HEK293 (cell line): ENCODE data around the gene LMO2.

Experiments used
- CTCF ChIA-PET: fragments of 350-600 bp; formaldehyde crosslinking; extraction: SDS; loops from one replicate; lab custom pipeline; 2021; ENCODE audit warnings: antibody characterized with exemption; lab: Yijun Ruan, JAX
- POLR2A ChIA-PET: fragments of 300-600 bp; formaldehyde crosslinking; extraction: SDS; loops from one replicate; lab custom pipeline; 2020; ENCODE audit warnings: antibody characterized with exemption, inconsistent platforms; lab: Yijun Ruan, JAX
- H3K27ac ChIP-seq: fragments of 200-500 bp; sonication (Bioruptor generic); 2 replicates; pipeline ENCODE4 v1.5.1; 2014; ENCODE audit warnings: low read depth, low read length, control low read depth, inconsistent platforms; ENCODE audit errors: extremely low read depth
- H3K36me3 ChIP-seq, 2 experiments: fragments of 200-500 bp in 1 of 2; sonication (Bioruptor generic) in 1 of 2; 1 replicate in 1 of 2; 2 replicates in 1 of 2; pipeline ENCODE4 v1.5.1; 2014 to 2017; ENCODE audit warnings: inconsistent platforms in 2 of 2, low read length in 2 of 2; ENCODE audit not compliant: control insufficient read depth in 2 of 2, insufficient read depth in 1 of 2
- H3K4me1 ChIP-seq: fragments of 200-500 bp; sonication (Bioruptor generic); 2 replicates; pipeline ENCODE4 v1.5.1; 2014; ENCODE audit warnings: mild to moderate bottlenecking, low read length, inconsistent platforms; ENCODE audit not compliant: control insufficient read depth, insufficient read depth
- H3K4me3 ChIP-seq: 2 replicates; pipeline ENCODE4 v1.5.1; 2011; ENCODE audit warnings: low read depth, mild to moderate bottlenecking, control low read depth, low read length, moderate library complexity
- H3K9me3 ChIP-seq: fragments of 200-500 bp; sonication (Bioruptor generic); 2 replicates; pipeline ENCODE4 v1.5.1; 2014; ENCODE audit warnings: low read depth, low read length, inconsistent platforms; ENCODE audit not compliant: control insufficient read depth, insufficient read depth
- BCL11A ChIP-seq: fragments of 450-650 bp; formaldehyde crosslinking; IDR thresholded peaks from 2 replicates; pipeline ENCODE4 v1.5.1; 2016; ENCODE audit warnings: low read depth, missing biosample characterization, missing genetic modification characterization
- FEZF1 ChIP-seq: fragments of 450-650 bp; formaldehyde crosslinking; IDR thresholded peaks from 2 replicates; pipeline ENCODE4 v1.5.1; 2016; ENCODE audit warnings: missing biosample characterization, missing genetic modification characterization
- GLIS1 ChIP-seq: fragments of 450-650 bp; formaldehyde crosslinking; IDR thresholded peaks from 2 replicates; pipeline ENCODE4 v1.5.1; 2016; ENCODE audit warnings: missing biosample characterization, missing genetic modification characterization
- HOXD13 ChIP-seq: sonication (generic); formaldehyde crosslinking; IDR thresholded peaks from 2 replicates; pipeline ENCODE4 v1.8.0; 2022; ENCODE audit warnings: missing genetic modification reagents, borderline replicate concordance
- KLF9 ChIP-seq: fragments of 450-650 bp; formaldehyde crosslinking; IDR thresholded peaks from 2 replicates; pipeline ENCODE4 v1.5.1; 2016; ENCODE audit warnings: missing biosample characterization, missing genetic modification characterization, low read depth
- ZBTB21 ChIP-seq: fragments of 450-650 bp; formaldehyde crosslinking; IDR thresholded peaks from 2 replicates; pipeline ENCODE4 v1.5.1; 2017; ENCODE audit warnings: missing biosample characterization, missing genetic modification characterization
- ZBTB44 ChIP-seq: fragments of 450-650 bp; IDR thresholded peaks from 2 replicates; pipeline ENCODE4 v1.5.1; 2018; ENCODE audit warnings: missing biosample characterization, mild to moderate bottlenecking, missing genetic modification characterization
- ZNF10 ChIP-seq: fragments of 450-650 bp; formaldehyde crosslinking; IDR thresholded peaks from 2 replicates; pipeline ENCODE4 v1.5.1; 2017; ENCODE audit warnings: missing biosample characterization, missing genetic modification characterization
- ZNF112 ChIP-seq: fragments of 450-650 bp; formaldehyde crosslinking; IDR thresholded peaks from 2 replicates; pipeline ENCODE4 v1.5.0; 2017; ENCODE audit warnings: missing biosample characterization, missing genetic modification characterization
- ZNF169 ChIP-seq: fragments of 450-650 bp; formaldehyde crosslinking; IDR thresholded peaks from 2 replicates; pipeline ENCODE4 v1.5.1; 2016; ENCODE audit warnings: missing biosample characterization, missing genetic modification characterization
- ZNF211 ChIP-seq: fragments of 450-650 bp; formaldehyde crosslinking; IDR thresholded peaks from 2 replicates; pipeline ENCODE4 v1.5.1; 2016; ENCODE audit warnings: low read depth, missing biosample characterization, missing genetic modification characterization
- ZNF302 ChIP-seq: fragments of 450-650 bp; formaldehyde crosslinking; IDR thresholded peaks from 2 replicates; pipeline ENCODE4 v1.5.1; 2016; ENCODE audit warnings: missing biosample characterization, missing genetic modification characterization, low read depth
- ZNF366 ChIP-seq: fragments of 450-650 bp; formaldehyde crosslinking; conservative IDR thresholded peaks from 2 replicates; pipeline ENCODE4 v1.5.1; 2016; ENCODE audit warnings: missing biosample characterization, missing genetic modification characterization
- ZNF37A ChIP-seq: fragments of 450-650 bp; IDR thresholded peaks from 2 replicates; pipeline ENCODE4 v1.5.1; 2018; ENCODE audit warnings: missing biosample characterization, missing genetic modification characterization
- ZNF391 ChIP-seq: fragments of 450-650 bp; formaldehyde crosslinking; IDR thresholded peaks from 2 replicates; pipeline ENCODE4 v1.5.1; 2016; ENCODE audit warnings: low read depth, missing biosample characterization, missing genetic modification characterization, borderline replicate concordance
- ZNF398 ChIP-seq: fragments of 450-650 bp; formaldehyde crosslinking; IDR thresholded peaks from 2 replicates; pipeline ENCODE4 v1.5.1; 2017; ENCODE audit warnings: missing biosample characterization, missing genetic modification characterization
- ZNF423 ChIP-seq: fragments of 450-650 bp; formaldehyde crosslinking; IDR thresholded peaks from 2 replicates; pipeline ENCODE4 v1.5.1; 2016; ENCODE audit warnings: missing biosample characterization, missing genetic modification characterization
- ZNF473 ChIP-seq: fragments of 450-650 bp; formaldehyde crosslinking; IDR thresholded peaks from 2 replicates; pipeline ENCODE4 v1.5.1; 2017; ENCODE audit warnings: missing biosample characterization, missing genetic modification characterization
- ZNF521 ChIP-seq: fragments of 450-650 bp; formaldehyde crosslinking; IDR thresholded peaks from 2 replicates; pipeline ENCODE4 v1.5.1; 2017; ENCODE audit warnings: missing biosample characterization, mild to moderate bottlenecking, missing genetic modification characterization
- ZNF529 ChIP-seq: fragments of 450-650 bp; formaldehyde crosslinking; IDR thresholded peaks from 2 replicates; pipeline ENCODE4 v1.5.1; 2017; ENCODE audit warnings: missing genetic modification characterization, missing biosample characterization; ENCODE audit not compliant: insufficient replicate concordance
- ZNF561 ChIP-seq: fragments of 450-650 bp; IDR thresholded peaks from 2 replicates; pipeline ENCODE4 v1.5.1; 2018; ENCODE audit warnings: missing biosample characterization, missing genetic modification characterization, borderline replicate concordance
- TF ChIP-seq, protein P1 (sequence below): fragments of 450-650 bp; formaldehyde crosslinking; IDR thresholded peaks from 2 replicates; pipeline ENCODE4 v1.5.1; 2016; ENCODE audit warnings: missing biosample characterization, missing genetic modification characterization
- TF ChIP-seq, protein P2 (sequence below): fragments of 450-650 bp; formaldehyde crosslinking; IDR thresholded peaks from 2 replicates; pipeline ENCODE4 v1.5.1; 2016; ENCODE audit warnings: missing biosample characterization, missing genetic modification characterization, borderline replicate concordance
- TF ChIP-seq, protein P3 (sequence below): fragments of 450-650 bp; formaldehyde crosslinking; IDR thresholded peaks from 2 replicates; pipeline ENCODE4 v1.5.1; 2016; ENCODE audit warnings: missing biosample characterization, missing genetic modification characterization

LMO2 gene

DNA sequence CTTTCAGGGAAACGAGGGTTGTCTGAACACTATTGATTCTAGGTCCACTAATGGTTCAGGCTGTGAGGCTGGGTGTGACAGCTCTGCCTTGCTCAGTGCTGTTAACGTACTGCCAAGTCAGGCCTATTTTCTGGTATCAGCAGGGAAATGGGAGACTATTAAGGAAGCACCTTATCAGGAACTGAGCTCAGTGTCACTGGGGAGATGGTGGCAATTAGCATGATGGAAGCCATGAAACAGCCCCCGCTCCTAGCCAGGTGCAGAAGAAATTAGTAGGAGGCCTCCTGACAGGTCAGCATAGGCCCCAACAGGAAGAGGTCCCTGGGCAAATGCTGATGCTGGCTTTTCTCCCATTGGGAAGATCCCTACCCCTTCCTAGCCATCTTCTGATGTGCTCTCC lies 42.6 kb upstream of the LMO2 start:
- H3K27ac ChIP-seq, result no peak overlapping the region
- ChIA-PET POLR2A (no interaction called here), CTCF (interaction anchor here (1.2 to 1.5 kb wide), 2 partner anchors 36 to 99 kb away, joined by 3 read pairs; no protein-coding TSS in a partner anchor)
- H3K9me3 ChIP-seq, result no peaks in the 10 kb centered on the region
- no peak overlapping the region for H3K4me3 ChIP-seq
- no peaks in the 10 kb centered on the region for H3K36me3 ChIP-seq
- no peak for TF ChIP-seq ZNF37A
- no peak for TF ChIP-seq ZNF521 (tag by site-specific recombination)
- TF ChIP-seq ZBTB44 (tag by site-specific recombination), result no peak
- TF ChIP-seq ZNF10 (tag by site-specific recombination), result no peak
- no peak for TF ChIP-seq ZNF169
- no peak for TF ChIP-seq ZNF423 (tag by site-specific recombination)
- no peak for TF ChIP-seq ZNF112 (tag by site-specific recombination)
- TF ChIP-seq FEZF1 (tag by site-specific recombination), result no peak
- TF ChIP-seq, protein P1, sequence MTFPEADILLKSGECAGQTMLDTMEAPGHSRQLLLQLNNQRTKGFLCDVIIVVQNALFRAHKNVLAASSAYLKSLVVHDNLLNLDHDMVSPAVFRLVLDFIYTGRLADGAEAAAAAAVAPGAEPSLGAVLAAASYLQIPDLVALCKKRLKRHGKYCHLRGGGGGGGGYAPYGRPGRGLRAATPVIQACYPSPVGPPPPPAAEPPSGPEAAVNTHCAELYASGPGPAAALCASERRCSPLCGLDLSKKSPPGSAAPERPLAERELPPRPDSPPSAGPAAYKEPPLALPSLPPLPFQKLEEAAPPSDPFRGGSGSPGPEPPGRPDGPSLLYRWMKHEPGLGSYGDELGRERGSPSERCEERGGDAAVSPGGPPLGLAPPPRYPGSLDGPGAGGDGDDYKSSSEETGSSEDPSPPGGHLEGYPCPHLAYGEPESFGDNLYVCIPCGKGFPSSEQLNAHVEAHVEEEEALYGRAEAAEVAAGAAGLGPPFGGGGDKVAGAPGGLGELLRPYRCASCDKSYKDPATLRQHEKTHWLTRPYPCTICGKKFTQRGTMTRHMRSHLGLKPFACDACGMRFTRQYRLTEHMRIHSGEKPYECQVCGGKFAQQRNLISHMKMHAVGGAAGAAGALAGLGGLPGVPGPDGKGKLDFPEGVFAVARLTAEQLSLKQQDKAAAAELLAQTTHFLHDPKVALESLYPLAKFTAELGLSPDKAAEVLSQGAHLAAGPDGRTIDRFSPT (tag by site-specific recombination), result no peak
- no peak for TF ChIP-seq ZBTB21 (tag by site-specific recombination)
- no peak for TF ChIP-seq ZNF302 (tag by site-specific recombination)
- no peak for TF ChIP-seq ZNF391
- TF ChIP-seq HOXD13 (CRISPR knock-in tag), result no peak
- TF ChIP-seq KLF9, result no peak
- TF ChIP-seq ZNF561, result no peak
- no peak for TF ChIP-seq ZNF529 (tag by site-specific recombination)
- no peak for TF ChIP-seq ZNF473 (tag by site-specific recombination)
- no peaks in the 10 kb centered on the region for H3K4me1 ChIP-seq

DNA sequence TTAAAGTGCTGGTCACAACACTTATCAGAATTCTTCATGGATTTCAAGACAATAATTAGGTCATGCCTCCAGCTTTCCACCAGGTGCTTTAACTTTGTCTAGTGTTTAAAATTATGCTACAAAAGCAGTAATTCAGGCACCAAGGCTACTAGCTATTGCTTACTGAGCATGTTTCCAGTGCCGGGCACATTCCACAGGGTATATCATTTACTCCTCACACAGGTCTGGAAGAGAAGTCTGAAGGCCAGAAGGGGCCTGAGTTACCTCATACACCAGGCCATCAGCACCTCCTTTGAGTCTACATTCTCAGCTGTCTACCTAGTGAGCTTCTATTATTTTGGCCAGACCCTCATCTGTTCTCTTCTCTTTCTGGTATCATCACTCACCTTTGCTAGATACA lies 41.7 kb upstream of the LMO2 start:
- POLR2A ChIA-PET, result interaction anchor here (0.6 kb wide), 1 partner anchor 15 kb away, joined by 3 read pairs; no protein-coding TSS in a partner anchor
- Histone ChIP-seq H3K36me3 (no peaks in the 10 kb centered on the region), H3K4me3 (no peak overlapping the region), H3K27ac (no peak overlapping the region), H3K9me3 (no peaks in the 10 kb centered on the region), H3K4me1 (no peaks in the 10 kb centered on the region)
- CTCF ChIA-PET, result interaction anchor here (1.2 kb wide), 1 partner anchor 37 kb away, joined by 3 read pairs; no protein-coding TSS in a partner anchor
- TF ChIP-seq, protein P2, sequence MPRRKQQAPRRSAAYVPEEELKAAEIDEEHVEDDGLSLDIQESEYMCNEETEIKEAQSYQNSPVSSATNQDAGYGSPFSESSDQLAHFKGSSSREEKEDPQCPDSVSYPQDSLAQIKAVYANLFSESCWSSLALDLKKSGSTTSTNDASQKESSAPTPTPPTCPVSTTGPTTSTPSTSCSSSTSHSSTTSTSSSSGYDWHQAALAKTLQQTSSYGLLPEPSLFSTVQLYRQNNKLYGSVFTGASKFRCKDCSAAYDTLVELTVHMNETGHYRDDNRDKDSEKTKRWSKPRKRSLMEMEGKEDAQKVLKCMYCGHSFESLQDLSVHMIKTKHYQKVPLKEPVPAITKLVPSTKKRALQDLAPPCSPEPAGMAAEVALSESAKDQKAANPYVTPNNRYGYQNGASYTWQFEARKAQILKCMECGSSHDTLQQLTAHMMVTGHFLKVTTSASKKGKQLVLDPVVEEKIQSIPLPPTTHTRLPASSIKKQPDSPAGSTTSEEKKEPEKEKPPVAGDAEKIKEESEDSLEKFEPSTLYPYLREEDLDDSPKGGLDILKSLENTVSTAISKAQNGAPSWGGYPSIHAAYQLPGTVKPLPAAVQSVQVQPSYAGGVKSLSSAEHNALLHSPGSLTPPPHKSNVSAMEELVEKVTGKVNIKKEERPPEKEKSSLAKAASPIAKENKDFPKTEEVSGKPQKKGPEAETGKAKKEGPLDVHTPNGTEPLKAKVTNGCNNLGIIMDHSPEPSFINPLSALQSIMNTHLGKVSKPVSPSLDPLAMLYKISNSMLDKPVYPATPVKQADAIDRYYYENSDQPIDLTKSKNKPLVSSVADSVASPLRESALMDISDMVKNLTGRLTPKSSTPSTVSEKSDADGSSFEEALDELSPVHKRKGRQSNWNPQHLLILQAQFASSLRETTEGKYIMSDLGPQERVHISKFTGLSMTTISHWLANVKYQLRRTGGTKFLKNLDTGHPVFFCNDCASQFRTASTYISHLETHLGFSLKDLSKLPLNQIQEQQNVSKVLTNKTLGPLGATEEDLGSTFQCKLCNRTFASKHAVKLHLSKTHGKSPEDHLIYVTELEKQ, result no peak
- TF ChIP-seq, protein P3, sequence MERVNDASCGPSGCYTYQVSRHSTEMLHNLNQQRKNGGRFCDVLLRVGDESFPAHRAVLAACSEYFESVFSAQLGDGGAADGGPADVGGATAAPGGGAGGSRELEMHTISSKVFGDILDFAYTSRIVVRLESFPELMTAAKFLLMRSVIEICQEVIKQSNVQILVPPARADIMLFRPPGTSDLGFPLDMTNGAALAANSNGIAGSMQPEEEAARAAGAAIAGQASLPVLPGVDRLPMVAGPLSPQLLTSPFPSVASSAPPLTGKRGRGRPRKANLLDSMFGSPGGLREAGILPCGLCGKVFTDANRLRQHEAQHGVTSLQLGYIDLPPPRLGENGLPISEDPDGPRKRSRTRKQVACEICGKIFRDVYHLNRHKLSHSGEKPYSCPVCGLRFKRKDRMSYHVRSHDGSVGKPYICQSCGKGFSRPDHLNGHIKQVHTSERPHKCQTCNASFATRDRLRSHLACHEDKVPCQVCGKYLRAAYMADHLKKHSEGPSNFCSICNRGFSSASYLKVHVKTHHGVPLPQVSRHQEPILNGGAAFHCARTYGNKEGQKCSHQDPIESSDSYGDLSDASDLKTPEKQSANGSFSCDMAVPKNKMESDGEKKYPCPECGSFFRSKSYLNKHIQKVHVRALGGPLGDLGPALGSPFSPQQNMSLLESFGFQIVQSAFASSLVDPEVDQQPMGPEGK (tag by site-specific recombination), result no peak
- TF ChIP-seq BCL11A (tag by site-specific recombination), result no peak
- TF ChIP-seq ZNF366, result no peak
- TF ChIP-seq ZNF398 (tag by site-specific recombination), result no peak
- TF ChIP-seq ZNF211 (tag by site-specific recombination), result no peak
- no peak for TF ChIP-seq GLIS1 (tag by site-specific recombination)
